ENCODE measurements around the gene IL2RG.

The IL2RG gene

GRCh38 chrX:71081330-71082123, 29.9 kb downstream of the IL2RG start:
- DNase-seq (ENCODE audit: low read depth in 4 of 4, low spot score in 1 of 4) = no peak

- DNase-seq (ENCODE audit: low read depth in 4 of 4, low spot score in 1 of 4) = no peak
These were observed 40.8 kb downstream of the IL2RG start for GRCh38 chrX:71070531-71070930.

- peak; percentile 52 to 79 (median 74) for DNase-seq (ENCODE audit: low read depth in 4 of 4, low spot score in 1 of 4)
These were observed 43.1 kb downstream of the IL2RG start, which contains the start of gene SNX12 for GRCh38 chrX:71068044-71068918. Gene SNX12, minus strand, starts transcription at chrX:71068334. Its CDS starts 28 bp downstream, at chrX:71068306.

- DNase-seq (ENCODE audit: low read depth in 4 of 4, low spot score in 1 of 4) = no peak
These were observed 43.7 kb downstream of the IL2RG start for GRCh38 chrX:71067712-71068043.

GRCh38 chrX:71067089-71067488, 44.3 kb downstream of the IL2RG start:
- DNase-seq (ENCODE audit: low read depth in 4 of 4, low spot score in 1 of 4) = no peak

GRCh38 chrX:71060127-71060526, 51.2 kb downstream of the IL2RG start:
- no peak for DNase-seq (ENCODE audit: low read depth in 4 of 4, low spot score in 1 of 4)

GRCh38 chrX:71057848-71058530, 53.4 kb downstream of the IL2RG start:
- no peak for DNase-seq (ENCODE audit: low read depth in 4 of 4, low spot score in 1 of 4)
